ENCODE data around the gene CNOT6L.
"Not testable (repeated sequence)": the region's sequence is repeated elsewhere in the genome, so short reads cannot be mapped to it uniquely, and the experiment has no call there.

Gene CNOT6L
- 113 to 352 (median 289) reads per million in 3 experiments for total RNA-seq

DNA sequence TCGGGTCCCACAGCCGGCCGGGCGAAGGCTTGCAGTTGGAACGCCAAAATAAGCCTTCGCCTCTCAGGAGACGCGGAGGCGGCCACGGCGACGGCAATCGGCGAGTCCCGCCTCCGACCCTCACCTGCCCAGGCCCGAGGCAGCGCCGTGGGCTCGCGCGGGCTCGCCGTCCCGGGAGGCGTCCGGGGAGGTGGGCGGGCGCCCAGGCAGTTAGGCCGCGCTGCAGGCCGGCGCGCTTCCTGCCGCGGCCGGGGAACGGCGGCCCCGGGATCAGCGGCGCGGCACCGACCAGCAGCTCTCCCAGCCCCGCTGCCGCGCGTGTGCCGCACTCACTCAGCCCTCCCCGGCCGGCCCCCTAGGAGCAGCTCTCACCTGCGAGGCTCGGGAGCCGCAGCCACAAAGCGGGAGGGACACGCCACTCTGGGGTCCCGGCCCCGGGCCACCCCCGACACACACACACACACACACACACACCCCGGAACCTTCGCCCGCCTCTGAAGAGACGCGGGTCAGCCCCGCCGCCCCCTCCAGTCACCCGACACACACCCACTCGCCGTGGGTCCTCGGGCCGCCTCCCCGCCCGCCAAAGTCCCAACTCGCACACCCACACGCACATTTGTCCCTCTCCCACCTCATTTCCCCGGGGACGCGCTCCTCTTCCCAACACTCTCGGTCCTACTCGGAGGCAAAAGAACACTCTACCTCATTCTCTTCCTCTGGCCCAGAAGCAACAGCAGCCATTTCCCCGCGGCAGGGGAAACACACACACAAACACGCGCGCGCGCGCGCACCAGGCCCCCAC, at the start of gene CNOT6L:
Gene CNOT6L (minus strand): TSS at position 767 of the 802 bp plus-strand sequence. CDS start 60 bp downstream, at position 707.
- DNase-seq, result peak; percentile 89

DNA sequence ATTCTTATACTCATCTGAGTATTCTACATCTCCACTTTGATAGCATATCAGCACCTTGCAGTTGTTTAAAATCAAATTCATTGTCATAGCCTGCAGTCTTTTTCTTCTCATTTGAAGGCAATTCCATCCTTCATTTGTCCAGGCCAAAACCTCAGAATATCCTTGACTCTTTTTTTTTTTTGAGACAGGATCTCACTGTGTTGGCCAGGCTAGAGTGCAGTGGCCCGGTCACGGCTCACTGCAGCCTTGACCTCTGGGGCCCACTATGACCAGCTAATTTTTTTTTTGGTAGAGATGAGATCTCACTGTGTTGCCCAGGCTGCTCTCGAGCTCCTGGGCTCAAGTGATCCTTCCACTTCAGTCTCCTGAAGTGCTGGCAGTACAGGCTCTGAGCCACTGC, 46.1 kb upstream of the CNOT6L start:
- DNase-seq, result no peak

DNA sequence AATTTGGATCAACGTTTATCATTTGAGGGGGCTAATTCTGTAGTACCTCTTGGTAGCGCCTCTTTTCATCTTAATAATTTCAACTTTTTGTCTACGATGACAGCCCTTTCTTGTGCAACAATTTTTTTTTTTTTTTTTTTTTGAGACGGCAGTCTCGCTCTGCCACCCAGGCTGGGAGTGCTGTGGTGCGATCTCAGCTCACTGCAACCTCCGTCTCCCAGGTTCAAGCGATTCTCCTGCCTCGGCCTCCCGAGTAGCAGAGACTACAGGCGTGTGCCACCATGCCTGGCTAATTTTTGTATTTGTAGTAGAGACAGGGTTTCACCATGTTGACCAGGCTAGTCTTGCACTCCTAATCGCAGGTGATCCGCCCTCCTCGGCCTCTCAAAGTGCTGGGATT, 44.2 kb upstream of the CNOT6L start:
- DNase-seq, result not testable (repeated sequence)

GRCh38 chr4:77862478-77863216, 43.5 kb upstream of the CNOT6L start, which contains the start of gene MRPL1:
TSS of gene MRPL1 (plus strand) at chr4:77862830. CDS start at chr4:77862849, 19 bp downstream.
- peak; percentile 93 for DNase-seq

DNA sequence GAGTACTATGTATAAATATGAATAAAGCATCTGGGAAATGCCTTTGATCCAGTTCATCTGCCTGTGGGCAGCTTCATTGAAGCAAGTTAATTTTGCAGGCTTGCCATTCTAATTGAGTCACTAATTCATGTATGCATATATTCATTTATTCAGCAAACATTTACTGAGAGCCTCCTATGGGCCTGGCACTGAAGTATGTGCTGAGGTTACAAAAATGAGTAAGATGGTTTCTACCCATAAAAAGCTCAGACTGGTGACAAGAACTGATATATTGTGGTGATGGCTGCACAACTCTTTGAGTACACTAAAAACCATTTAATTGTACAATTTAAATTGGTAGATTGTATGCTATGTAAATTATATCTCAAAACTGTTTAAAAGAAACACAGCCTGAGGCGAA, 42.3 kb upstream of the CNOT6L start:
- no peak for DNase-seq

DNA sequence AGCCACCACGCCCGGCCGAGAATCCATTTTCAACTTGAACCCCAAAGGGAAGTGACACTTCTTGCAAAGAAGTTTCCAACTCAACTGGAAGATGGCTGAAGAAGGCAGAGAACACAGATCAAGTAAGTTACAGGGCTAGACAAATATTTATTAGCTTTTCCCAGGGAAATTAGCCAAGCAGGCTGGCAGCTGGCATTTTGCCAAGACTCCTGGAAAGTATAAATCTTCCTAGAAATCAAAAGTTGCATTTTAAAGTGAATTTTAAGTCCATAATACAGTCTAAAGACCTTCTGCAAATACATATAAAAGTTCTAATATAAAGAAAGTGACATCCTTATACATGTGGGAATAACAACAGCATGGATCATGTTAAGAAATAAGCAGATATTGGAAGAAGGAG, 40.1 kb upstream of the CNOT6L start:
- DNase-seq, result no peak

GRCh38 chr4:77856152-77856551, 37.0 kb upstream of the CNOT6L start:
- DNase-seq, result no peak

DNA sequence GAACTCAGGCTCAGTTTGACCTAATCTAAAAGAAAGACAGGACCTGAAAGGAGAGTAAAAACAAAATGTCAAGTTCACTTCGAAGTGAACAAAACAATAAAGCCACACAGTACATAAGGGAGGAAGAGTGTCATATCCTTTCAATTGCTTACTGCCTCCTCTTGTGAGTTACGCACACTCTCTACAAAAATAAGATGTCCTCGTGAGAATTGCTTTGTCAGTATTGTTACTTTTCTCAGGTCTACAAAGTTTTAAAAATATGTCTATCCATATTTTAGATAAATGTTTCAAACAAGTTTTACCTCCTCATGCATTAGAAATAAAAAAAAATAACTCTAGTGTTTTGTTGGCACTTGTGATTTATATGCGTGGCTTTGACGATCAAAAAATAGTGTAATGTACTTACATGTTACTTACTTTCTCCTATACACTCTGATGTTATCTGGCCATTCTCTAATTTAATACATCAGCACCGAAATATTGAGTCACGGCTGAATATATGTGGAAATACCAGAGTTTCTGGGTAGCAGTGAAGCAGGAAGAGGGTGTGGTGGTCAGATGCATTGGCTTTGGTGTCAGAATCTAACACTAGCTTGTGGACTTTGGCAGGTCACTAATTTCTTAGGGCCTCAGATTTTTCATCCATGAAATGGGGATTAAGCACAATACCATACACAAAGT, 35.4 kb upstream of the CNOT6L start:
- peak; percentile 70 for DNase-seq

GRCh38 chr4:77852892-77853495, 33.8 kb upstream of the CNOT6L start:
- peak; percentile 78 for DNase-seq

GRCh38 chr4:77849278-77849965, 30.3 kb upstream of the CNOT6L start:
- DNase-seq, result no peak

- DNase-seq, result no peak
Observed at GRCh38 chr4:77848508-77848907, 29.3 kb upstream of the CNOT6L start.

DNA sequence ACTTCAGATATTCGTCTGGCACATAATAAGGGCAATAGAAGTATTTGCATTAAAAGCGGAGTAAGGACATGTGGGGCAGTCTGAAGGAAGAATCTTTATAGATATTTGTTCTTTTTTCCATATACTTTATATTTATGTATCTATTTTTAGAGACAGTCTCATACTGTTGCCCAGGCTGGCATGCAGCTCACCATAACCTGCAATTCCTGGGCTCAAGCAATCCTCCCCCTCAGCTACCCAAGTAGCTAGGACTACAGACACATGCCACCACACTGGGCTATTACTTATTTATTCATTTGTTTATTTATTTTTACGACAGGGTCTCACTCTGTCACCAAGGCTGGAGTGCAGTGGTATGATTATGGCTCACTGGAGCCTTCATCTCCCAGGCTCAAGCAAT, 26.8 kb upstream of the CNOT6L start:
- no peak for DNase-seq

DNA sequence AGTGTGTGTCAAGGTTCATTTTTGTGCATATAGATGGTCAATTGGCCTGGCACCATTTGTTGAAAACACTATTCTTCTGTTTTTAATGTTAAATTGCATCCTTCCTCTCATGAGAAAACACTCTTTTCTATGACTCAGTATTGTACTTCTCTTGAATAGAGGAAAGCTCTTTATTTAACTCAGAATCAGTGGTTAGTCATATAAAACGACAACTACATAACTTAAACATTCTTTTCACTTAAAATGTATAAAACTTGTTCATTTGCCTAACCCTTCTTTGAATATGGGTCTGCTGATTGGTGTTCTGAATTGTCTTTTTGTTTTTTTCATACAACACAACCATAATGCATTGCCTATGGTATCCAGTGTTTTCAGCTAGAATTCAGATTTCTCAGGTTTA, 26.2 kb upstream of the CNOT6L start:
- DNase-seq, result no peak

- no peak for DNase-seq
Observed at GRCh38 chr4:77844363-77844762, 25.2 kb upstream of the CNOT6L start.

DNA sequence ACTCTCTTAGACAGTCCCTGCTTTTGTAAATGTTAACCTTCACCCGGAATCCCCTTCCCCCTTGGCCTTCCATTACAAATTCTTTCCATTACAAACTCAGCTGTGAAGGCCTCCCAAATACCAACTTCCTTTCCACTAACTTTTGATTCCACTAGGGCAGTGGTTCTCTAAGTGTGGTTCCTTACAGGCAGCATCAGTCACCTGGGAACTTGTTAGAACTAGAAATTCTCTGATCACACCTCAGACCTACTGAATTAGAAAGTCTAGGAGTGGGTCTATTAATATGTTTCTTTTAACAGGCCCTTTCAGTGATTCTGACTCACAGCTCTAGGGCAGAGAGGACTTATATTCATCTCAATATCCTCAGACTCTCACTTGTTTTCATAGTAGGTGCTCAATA, 24.5 kb upstream of the CNOT6L start:
- no peak for DNase-seq

DNA sequence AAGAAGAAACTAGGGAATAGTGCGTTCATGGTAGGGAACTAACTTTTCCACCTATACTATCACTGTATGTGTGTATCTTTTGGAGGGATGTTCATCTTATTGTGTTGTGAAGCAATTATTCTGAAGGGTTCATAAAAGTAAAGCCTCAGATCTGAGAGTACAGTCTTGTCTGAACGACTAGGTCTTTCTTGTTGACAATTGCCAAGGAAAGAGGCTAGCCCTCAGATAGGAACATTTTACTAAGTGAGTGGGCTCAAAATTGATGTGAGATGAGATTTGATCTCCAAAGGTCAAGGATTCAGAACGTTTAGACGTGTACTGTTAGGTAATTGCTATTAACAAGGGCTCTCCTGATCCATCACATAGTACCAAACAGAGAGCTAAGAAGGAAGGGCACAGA, 15.2 kb upstream of the CNOT6L start:
- no peak for DNase-seq

DNA sequence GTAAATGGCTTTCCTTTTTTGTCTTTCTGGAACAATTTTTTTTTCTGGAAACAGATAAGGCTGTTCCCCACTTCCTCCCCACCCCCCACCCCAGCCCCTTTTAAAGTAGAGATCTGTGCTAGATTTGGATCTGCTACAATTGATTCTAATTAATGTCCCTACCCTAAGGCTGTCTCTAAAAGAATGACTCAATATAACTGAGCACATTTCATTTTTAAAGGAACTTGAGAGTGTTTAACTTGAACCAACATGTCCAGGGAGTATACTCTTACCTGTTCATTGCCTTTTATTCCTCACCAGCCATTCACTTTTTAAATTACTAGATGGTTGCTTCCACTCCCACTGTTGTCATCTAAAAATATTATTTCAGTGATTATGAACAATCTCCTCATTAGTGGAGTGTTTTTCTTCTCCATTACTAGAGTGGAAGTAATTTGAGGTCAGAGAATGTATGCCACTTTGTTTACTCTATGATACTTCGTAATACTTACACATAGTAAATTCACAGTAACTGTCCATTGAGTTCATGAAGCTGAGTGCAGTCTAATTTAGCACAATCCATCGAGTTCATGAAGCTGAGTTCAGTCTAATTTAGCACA, 14.1 kb upstream of the CNOT6L start:
- no peak for DNase-seq

DNA sequence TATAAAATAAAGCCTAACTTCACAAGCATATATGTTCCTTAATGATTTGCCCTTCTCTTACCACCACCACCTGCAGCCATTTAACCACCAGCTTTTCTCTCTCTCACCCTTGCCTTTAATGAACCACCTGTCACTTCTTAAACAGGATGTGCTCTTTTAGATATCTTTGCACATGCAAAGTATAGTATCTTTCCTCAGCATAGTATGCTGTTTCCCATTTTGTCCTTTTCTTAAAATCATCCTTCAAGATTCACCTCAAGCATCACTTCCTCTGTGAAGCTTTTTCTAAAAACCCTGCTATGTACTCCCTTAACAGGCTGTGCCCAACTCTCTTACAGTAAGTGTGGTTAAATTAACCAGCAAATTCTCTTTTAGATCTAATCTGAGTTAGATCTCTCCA, 8.2 kb upstream of the CNOT6L start:
- peak; percentile 50 for DNase-seq

GRCh38 chr4:77826275-77826674, 7.1 kb upstream of the CNOT6L start:
- no peak for DNase-seq

- peak; percentile 61 for DNase-seq
Observed at GRCh38 chr4:77821775-77822174, 2.6 kb upstream of the CNOT6L start.

- no peak for DNase-seq
Observed at GRCh38 chr4:77820649-77821561, 1.7 kb upstream of the CNOT6L start.
